Measurements from ENCODE around the gene KIF21B. TPM values are rescaled to one million over a fixed set of nuclear protein-coding genes. Genes with fewer than 3 reads are reported as not detected.

The KIF21B gene
- total and polyA plus RNA-seq, 9 of the 15 experiments (the other 6 are each of a cell fraction or from before 2014, with no cell fraction given) = 0.46 to 13.4 (median 5.9) TPM

GRCh38 chr1:200998323-200998722, 25.2 kb downstream of the KIF21B start (continued):
- TF ChIP-seq, protein P1, sequence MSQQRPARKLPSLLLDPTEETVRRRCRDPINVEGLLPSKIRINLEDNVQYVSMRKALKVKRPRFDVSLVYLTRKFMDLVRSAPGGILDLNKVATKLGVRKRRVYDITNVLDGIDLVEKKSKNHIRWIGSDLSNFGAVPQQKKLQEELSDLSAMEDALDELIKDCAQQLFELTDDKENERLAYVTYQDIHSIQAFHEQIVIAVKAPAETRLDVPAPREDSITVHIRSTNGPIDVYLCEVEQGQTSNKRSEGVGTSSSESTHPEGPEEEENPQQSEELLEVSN (IDR thresholded peaks at IDR 0.05; ENCODE audit: borderline replicate concordance in 1 of 2, extremely low read depth in 1 of 2, insufficient read depth in 1 of 2, insufficient read length in 1 of 2, low read depth in 1 of 2, low read length in 1 of 2, poor library complexity in 1 of 2, severe bottlenecking in 1 of 2) = no peak
- TF ChIP-seq ZKSCAN8 (CRISPR knock-in tag; IDR thresholded peaks at IDR 0.05) = no peak
- no peak for TF ChIP-seq CLOCK (CRISPR knock-in tag; IDR thresholded peaks at IDR 0.05; ENCODE audit: borderline replicate concordance)
- TF ChIP-seq ARHGAP35 (IDR thresholded peaks at IDR 0.05; ENCODE audit: partially characterized antibody) = no peak
- no peak for TF ChIP-seq TAL1 (IDR thresholded peaks at IDR 0.05)
